Measurements from ENCODE around the gene CLOCK. TPM values are rescaled to one million over a fixed set of nuclear protein-coding genes. Genes with fewer than 3 reads are reported as not detected.

The CLOCK gene
- total and polyA plus RNA-seq, 2 of the 13 experiments (the other 11 are each of a cell fraction or from before 2014, with no cell fraction given): 8.8 to 13.5 TPM

DNA sequence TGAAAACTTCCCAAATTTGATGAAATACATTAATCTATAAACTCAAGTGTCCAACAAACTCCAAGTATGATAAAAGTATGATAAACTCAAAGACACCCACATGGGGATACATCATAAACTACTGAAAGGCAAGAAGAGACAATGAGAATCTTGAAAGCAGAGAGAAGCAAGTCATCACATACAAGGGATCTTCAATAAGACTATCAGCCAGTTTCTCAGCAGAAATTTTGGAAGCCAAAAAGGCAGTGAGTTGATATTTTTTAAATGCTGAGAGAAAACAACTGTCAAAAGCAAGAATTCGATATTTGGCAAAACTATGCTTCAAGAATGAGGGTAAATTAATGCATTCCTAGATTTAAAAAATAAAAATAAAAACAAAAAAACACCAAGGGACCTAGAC is 28.8 kb upstream of the CLOCK start:
- no peak for ATAC-seq
- no peak for FAIRE-seq

More for the DNA sequence above, 28.8 kb upstream of the CLOCK start:
- Histone ChIP-seq H3K9me3 (ENCODE audit: low read length) (peaks cover 11% of the 10 kb centered on the region), H2AFZ (ENCODE audit: low read length) (no peak overlapping the region), H3K27me3 (ENCODE audit: control insufficient read depth in 1 of 2, insufficient read depth in 2 of 2, low read length in 2 of 2) (peaks cover 0 to 3% of the 10 kb centered on the region in 2 experiments; a peak in 1 of 5 replicates), H3K36me3 (replicated peaks in 1 of 2; ENCODE audit: control insufficient read depth in 1 of 2, insufficient read depth in 2 of 2, low read length in 2 of 2) (no peaks in the 10 kb centered on the region), H3K27ac (ENCODE audit: extremely low read length, insufficient read depth, low read length) (no peak overlapping the region), H3K79me2 (ENCODE audit: insufficient read depth, low read length) (no peaks in the 10 kb centered on the region), H3K4me3 (replicated peaks in 1 of 3; ENCODE audit: insufficient read depth in 1 of 3, low read depth in 2 of 3, low read length in 3 of 3) (no peak overlapping the region), H3K4me2 (ENCODE audit: low read depth, low read length) (no peak overlapping the region), H3K4me1 (ENCODE audit: insufficient read depth, low read length) (no peaks in the 10 kb centered on the region), H3K9ac (ENCODE audit: insufficient read depth, low read depth, low read length) (no peak overlapping the region), H4K20me1 (ENCODE audit: insufficient read depth, low read length) (no peaks in the 10 kb centered on the region)
- TF ChIP-seq ZNF781 (CRISPR knock-in tag; IDR thresholded peaks at IDR 0.05; ENCODE audit: borderline replicate concordance, not compliant biosample characterization) (no peak), TOE1 (CRISPR knock-in tag; IDR thresholded peaks at IDR 0.05) (no peak), FLYWCH1 (CRISPR knock-in tag; IDR thresholded peaks at IDR 0.05) (no peak), DNMT1 (CRISPR knock-in tag; IDR thresholded peaks at IDR 0.05) (no peak), ATF7 (IDR thresholded peaks at IDR 0.05) (no peak), ATF7 (CRISPR knock-in tag; IDR thresholded peaks at IDR 0.05) (no peak), KDM3A (CRISPR knock-in tag; IDR thresholded peaks at IDR 0.05; ENCODE audit: low read depth) (no peak), ZSCAN31 (CRISPR knock-in tag; IDR thresholded peaks at IDR 0.05; ENCODE audit: low read depth) (no peak), GZF1 (CRISPR knock-in tag; IDR thresholded peaks at IDR 0.05) (no peak), TBX2 (CRISPR knock-in tag; IDR thresholded peaks at IDR 0.05; ENCODE audit: borderline replicate concordance) (no peak)
- TF ChIP-seq, protein P1, sequence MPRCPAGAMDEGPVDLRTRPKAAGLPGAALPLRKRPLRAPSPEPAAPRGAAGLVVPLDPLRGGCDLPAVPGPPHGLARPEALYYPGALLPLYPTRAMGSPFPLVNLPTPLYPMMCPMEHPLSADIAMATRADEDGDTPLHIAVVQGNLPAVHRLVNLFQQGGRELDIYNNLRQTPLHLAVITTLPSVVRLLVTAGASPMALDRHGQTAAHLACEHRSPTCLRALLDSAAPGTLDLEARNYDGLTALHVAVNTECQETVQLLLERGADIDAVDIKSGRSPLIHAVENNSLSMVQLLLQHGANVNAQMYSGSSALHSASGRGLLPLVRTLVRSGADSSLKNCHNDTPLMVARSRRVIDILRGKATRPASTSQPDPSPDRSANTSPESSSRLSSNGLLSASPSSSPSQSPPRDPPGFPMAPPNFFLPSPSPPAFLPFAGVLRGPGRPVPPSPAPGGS (CRISPR knock-in tag; IDR thresholded peaks at IDR 0.05): no peak
- TF ChIP-seq, protein P2, sequence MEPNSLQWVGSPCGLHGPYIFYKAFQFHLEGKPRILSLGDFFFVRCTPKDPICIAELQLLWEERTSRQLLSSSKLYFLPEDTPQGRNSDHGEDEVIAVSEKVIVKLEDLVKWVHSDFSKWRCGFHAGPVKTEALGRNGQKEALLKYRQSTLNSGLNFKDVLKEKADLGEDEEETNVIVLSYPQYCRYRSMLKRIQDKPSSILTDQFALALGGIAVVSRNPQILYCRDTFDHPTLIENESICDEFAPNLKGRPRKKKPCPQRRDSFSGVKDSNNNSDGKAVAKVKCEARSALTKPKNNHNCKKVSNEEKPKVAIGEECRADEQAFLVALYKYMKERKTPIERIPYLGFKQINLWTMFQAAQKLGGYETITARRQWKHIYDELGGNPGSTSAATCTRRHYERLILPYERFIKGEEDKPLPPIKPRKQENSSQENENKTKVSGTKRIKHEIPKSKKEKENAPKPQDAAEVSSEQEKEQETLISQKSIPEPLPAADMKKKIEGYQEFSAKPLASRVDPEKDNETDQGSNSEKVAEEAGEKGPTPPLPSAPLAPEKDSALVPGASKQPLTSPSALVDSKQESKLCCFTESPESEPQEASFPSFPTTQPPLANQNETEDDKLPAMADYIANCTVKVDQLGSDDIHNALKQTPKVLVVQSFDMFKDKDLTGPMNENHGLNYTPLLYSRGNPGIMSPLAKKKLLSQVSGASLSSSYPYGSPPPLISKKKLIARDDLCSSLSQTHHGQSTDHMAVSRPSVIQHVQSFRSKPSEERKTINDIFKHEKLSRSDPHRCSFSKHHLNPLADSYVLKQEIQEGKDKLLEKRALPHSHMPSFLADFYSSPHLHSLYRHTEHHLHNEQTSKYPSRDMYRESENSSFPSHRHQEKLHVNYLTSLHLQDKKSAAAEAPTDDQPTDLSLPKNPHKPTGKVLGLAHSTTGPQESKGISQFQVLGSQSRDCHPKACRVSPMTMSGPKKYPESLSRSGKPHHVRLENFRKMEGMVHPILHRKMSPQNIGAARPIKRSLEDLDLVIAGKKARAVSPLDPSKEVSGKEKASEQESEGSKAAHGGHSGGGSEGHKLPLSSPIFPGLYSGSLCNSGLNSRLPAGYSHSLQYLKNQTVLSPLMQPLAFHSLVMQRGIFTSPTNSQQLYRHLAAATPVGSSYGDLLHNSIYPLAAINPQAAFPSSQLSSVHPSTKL (CRISPR knock-in tag; IDR thresholded peaks at IDR 0.05): no peak
- TF ChIP-seq, protein P3, sequence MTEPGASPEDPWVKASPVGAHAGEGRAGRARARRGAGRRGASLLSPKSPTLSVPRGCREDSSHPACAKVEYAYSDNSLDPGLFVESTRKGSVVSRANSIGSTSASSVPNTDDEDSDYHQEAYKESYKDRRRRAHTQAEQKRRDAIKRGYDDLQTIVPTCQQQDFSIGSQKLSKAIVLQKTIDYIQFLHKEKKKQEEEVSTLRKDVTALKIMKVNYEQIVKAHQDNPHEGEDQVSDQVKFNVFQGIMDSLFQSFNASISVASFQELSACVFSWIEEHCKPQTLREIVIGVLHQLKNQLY (CRISPR knock-in tag; IDR thresholded peaks at IDR 0.05): no peak
- TF ChIP-seq, protein P4, sequence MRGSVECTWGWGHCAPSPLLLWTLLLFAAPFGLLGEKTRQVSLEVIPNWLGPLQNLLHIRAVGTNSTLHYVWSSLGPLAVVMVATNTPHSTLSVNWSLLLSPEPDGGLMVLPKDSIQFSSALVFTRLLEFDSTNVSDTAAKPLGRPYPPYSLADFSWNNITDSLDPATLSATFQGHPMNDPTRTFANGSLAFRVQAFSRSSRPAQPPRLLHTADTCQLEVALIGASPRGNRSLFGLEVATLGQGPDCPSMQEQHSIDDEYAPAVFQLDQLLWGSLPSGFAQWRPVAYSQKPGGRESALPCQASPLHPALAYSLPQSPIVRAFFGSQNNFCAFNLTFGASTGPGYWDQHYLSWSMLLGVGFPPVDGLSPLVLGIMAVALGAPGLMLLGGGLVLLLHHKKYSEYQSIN (CRISPR knock-in tag; IDR thresholded peaks at IDR 0.05; ENCODE audit: borderline replicate concordance): no peak
- TF ChIP-seq, protein P5, sequence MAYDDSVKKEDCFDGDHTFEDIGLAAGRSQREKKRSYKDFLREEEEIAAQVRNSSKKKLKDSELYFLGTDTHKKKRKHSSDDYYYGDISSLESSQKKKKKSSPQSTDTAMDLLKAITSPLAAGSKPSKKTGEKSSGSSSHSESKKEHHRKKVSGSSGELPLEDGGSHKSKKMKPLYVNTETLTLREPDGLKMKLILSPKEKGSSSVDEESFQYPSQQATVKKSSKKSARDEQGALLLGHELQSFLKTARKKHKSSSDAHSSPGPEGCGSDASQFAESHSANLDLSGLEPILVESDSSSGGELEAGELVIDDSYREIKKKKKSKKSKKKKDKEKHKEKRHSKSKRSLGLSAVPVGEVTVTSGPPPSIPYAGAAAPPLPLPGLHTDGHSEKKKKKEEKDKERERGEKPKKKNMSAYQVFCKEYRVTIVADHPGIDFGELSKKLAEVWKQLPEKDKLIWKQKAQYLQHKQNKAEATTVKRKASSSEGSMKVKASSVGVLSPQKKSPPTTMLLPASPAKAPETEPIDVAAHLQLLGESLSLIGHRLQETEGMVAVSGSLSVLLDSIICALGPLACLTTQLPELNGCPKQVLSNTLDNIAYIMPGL (CRISPR knock-in tag; IDR thresholded peaks at IDR 0.05; ENCODE audit: borderline replicate concordance in 1 of 2, low read depth in 1 of 2): no peak
- POLR2A ChIA-PET: no interaction called here
- intact Hi-C loops (cut with micrococcal nuclease; ENCODE audit: unreplicated experiment): no loop called here
- no peak for DNase-seq (ENCODE audit: low spot score)
- CTCF ChIA-PET (ENCODE audit: low intra/inter-chr PET ratio, low total read pairs): no interaction called here
- WGBS (ENCODE audit: low lambda C conversion rate): 2% methylated on average over 1 of the region's 1 CpG
- BruUV-seq (replicated peaks): no TSS peak
- in situ Hi-C loops (cut with HindIII; ENCODE audit: extremely low pct_ligation_motif_present, low pct_unique_long_range_greater_than_20kb): no loop called here
